NCI-H2107 (cell line): ENCODE measurements around the gene TBL2.
A peak's percentile ranks its signal among the peaks of the same experiment; 100 is the strongest.
"Not testable (repeated sequence)": the region's sequence is repeated elsewhere in the genome, so short reads cannot be mapped to it uniquely, and the experiment has no call there.

Source experiments
- DNase-seq: peaks from one replicate; lab custom pipeline; 2025; lab: John Stamatoyannopoulos, UW

The TBL2 gene, protein sequence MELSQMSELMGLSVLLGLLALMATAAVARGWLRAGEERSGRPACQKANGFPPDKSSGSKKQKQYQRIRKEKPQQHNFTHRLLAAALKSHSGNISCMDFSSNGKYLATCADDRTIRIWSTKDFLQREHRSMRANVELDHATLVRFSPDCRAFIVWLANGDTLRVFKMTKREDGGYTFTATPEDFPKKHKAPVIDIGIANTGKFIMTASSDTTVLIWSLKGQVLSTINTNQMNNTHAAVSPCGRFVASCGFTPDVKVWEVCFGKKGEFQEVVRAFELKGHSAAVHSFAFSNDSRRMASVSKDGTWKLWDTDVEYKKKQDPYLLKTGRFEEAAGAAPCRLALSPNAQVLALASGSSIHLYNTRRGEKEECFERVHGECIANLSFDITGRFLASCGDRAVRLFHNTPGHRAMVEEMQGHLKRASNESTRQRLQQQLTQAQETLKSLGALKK

DNA sequence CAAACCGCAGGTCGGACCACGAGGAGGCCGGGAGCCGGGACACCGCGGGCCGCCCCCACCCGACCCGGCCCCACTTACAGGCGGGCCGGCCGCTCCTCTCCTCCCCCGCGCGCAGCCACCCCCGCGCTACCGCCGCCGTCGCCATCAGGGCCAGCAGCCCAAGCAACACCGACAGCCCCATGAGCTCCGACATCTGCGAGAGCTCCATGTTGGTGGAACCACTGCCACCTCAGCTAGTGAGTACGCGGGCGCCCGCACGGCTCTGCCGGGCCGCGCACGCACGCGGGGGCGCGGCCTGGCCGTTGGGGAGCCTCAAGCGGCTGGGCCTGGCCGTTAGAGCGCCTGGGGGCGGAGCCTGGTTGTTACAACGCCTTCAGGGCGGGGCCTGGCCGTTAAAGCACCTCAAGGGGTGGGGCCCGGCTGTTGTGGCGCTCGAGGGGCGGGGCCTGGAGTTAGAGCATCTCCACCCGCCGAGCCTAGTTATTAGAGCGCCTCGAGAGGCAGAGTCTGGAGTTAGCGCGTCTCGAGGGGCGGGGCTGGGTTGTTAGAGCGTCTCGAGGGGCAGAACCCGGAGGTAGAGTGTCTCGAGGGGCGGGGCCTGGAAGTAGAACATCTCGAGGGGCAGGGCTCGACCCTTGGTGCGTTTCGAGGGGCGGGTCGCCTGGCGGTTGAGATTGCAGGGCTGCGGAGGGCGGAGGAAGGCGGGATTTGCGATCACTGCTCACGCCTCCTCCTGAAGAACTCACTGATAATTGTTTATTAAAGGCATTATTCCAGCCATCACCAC, at the start of gene TBL2:
TBL2 (minus strand) TSS at position 238 of the 787 bp plus-strand sequence; CDS start at position 208, 30 bp downstream.
- DNase-seq: peak; percentile 99

DNA sequence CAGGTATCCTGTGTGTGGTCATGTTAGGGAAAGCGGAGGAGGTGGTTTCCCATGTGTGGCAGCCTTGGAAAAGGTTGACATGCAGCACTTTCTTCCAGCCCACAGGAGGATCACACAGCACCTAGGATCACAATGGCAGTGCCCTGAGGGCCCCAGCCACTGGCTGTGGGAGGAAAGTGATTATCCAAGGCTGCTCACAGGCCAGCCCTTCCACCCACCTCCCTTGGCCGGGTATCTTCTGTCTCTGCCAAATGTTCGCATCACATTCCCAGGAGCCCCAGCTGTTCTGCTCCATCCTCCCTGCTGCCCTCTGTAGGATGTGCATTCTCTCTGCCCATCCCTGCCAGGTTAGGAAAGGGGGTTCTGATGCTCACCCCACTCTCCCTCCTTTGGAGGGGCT, 48.4 kb upstream of the TBL2 start:
- no peak for DNase-seq

- no peak for DNase-seq
Observed at GRCh38 chr7:73625276-73625675, 46.9 kb upstream of the TBL2 start.

GRCh38 chr7:73624669-73625001, 46.3 kb upstream of the TBL2 start:
- no peak for DNase-seq

GRCh38 chr7:73623798-73624668, 45.7 kb upstream of the TBL2 start, which contains the start of gene MLXIPL:
Gene MLXIPL, minus strand, starts transcription at chr7:73624522. Its CDS starts 30 bp downstream, at chr7:73624492.
- DNase-seq: peak; percentile 87

DNA sequence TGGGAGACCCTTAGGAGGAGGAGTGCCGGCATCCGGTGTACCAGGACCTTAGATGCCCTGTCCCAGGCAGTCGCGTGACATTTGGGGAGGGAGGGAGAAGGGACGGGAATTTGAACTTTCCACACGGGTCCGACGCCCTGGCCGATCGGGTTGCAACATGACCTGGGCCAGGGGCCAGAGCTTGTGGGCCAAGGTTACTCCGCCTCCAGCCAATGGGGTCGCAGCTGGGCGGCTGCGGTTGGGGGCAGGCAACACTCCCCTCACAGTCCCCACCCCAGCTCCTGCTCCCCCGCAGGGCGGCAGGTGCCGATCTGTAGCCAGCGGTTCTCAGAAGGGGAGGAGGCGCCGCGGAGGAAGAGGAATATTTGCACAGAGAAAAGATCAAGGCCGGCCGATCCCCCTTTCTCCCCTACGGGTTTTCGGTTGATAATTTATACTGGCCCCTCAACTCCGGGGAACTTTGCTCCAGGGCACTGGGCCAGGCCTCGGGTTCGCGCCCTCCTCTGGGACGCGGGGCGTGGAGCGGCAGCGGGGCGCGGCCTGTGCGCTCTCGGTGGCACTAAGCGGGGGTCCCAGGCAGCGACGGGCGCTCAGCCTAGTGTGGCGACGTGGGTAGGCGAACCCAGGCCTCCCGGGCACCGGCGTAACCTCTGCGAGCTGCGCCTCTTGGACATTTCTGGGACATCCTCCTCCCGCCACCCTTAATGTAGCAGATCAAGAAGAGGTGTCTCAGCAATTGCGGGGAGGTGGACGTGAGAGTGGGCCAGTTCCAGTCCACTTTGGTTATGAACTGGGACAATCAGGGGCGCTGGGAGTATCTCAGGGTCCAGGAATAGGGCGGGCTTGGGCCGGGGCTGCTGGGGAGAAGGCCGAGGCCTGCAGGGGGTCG, 44.8 kb upstream of the TBL2 start:
- no peak for DNase-seq

- DNase-seq: no peak
Observed at GRCh38 chr7:73622527-73622908, 44.1 kb upstream of the TBL2 start.

DNA sequence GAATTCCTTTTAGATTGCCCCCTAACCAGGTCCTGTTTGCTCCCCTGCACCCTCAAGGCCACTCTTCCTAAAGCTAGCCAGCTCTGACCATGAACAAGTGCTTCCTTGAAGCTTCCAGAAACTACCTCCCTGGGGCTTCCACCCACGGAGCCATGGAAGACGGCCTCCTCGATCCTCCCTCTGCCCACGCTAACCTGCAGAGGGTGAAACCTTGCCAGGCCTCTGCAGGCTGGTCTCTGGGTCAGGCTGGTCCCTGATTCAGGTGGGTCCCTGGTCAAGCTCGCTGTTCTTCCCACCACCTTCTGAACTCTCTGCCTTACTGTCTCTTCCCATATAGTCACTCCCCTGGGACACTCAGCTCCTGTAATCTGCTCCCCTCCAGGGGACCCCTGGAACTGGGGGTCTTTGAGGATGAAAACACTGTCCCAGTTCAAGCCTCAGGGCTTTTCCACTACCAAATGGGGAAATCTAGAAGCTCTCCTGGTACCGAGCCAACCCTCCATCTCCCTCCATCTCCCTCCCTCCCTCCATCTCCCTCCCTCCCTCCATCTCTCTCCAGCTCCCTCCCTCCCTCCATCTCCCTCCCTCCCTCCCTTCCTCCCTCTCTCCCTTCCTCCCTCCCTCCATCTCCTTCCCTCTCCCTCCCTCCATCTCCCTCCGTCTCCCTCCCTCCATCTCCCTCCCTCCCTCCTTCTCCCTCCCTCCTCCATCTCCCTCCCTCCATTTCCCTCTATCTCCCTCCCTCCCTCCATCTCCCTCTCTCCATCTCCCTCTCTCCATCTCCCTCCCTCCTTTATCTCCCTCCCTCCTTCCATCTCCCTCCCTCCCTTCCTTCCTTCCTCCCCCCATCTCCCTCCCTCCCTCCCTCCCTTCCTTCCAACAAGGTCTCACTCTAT, 43.0 kb upstream of the TBL2 start:
- DNase-seq: no peak

DNA sequence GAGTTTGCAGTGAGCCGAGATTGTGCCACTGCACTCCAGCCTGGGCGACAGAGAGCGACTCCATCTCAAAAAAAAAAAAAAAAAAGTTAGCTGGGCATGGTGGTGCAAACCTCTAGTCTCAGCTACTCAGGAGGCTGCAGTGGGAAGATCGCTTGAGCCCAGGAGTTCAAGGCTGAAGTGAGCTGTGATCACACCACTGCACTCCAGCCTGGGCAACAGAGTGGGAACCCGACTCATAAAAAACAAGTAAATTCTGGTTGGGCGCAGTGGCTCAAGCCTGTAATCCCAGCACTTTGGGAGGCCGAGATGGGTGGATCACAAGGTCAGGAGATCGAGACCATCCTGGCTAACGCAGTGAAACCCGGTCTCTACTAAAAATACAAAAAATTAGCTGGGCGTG, 41.0 kb upstream of the TBL2 start:
- not testable (repeated sequence) for DNase-seq

DNA sequence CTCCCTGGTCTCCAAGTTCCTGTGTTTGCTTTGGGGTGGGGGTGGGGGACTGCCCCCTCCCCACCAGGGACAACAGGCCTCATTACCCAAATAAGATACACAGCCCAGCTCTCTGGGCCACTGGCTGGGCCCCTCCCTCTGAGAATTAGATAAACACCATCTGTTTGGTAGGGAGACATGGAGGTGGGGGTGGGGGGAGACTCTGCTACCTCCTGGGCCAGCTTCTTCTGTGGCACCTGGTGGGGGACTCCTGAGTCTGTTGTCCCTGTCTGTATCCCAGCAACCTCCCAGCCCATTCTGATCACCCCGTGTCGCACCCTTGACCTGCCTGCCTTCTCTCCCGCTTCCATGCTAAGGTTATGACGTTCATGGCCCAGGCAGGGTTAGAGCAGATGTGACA, 40.2 kb upstream of the TBL2 start:
- no peak for DNase-seq

GRCh38 chr7:73617520-73617919, 39.1 kb upstream of the TBL2 start:
- not testable (repeated sequence) for DNase-seq

DNA sequence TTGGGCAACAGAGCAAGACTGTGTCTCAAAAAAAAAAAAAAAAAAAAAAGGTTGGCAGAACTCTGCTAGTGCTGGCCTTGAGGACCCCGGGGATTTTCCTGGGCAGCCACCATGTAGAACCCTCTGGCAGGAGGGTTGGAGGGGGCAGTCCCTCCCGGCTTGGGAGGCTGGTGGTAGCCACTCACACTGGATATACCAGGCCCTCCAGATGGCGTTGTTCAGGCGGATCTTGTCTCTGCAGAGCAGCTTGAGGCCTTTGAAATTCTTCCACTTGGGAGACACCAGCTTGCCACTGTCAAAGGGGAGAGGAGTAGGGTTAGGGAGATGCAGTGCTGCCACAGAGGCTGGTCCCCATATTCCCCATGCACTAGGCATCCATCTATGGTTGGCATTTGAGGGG, 37.5 kb upstream of the TBL2 start:
- no peak for DNase-seq

DNA sequence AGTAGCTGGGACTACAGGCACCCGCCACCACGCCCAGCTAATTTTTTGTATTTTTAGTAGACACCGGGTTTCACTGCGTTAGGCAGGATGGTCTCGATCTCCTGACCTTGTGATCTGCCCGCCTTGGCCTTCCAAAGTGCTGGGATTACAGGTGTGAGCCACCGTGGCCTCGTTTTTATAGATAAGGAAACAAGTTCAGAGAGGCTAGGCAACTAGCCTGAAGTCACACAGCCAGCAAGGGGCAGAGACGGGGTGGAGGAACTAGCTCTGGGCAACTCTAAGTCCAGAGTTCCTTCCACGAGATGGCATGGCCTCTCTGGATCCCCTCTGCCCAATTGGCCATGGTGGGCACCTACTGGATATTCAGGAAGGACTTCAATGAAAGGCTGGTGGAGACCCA, 36.6 kb upstream of the TBL2 start:
- DNase-seq: not testable (repeated sequence)

- no peak for DNase-seq
Observed at GRCh38 chr7:73613954-73614735, 35.8 kb upstream of the TBL2 start.

DNA sequence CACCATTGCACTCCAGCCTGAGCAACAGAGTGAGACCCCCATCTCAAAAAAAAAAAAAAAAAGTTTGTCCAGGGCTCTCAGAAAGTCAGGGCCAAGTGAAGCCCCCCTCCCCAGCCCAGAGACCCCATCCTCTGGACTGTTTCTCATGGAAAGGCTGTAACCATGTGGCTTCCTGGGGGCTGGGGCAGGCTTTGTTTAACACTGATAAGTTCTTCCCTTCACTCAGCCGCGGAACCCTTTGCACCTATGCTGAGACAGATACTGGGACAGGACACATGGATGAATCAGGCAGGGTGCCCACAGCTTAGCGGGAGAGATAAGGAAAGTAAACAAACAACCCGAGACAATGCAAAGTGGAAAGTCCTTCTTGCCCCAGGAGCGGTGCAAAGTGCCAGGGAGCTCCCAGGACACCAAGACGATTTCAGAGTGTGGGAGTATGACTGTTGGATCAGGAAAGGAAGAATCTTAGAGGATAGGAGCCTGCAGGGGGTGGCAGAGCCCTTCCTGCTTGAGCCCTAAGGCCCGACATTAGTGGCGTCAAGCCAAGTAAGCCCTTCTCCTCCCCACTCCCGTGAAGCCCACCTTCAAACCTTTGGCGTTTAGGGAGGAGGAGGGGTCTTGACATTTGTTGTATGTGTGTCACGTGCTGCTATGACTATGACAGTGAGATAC, 34.4 kb upstream of the TBL2 start:
- DNase-seq: no peak

DNA sequence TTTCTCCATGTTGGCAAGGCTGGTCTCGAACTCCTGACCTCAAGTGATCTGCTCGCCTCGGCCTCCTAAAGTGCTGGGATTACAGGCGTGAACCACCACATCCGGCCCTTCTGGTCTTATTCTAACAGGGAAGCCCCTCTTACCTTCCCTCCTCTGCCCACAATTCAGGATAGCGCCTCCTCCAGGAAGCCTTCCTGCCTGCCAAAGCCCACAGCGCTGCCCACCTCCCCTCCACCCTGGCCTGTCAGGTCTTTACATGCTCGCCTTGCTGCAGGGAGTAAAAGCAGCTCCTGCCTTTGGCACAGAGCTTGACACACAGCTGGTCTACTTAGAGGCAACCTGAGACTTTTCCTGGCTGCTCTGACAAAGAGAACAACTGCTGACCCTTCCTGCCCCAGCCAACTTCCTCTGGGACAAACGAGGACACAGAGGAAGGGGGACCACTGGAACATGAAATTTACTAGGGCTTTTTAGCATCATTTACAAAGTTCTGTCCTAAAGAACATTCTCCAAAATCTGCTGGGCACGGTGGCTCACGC, 32.7 kb upstream of the TBL2 start:
- DNase-seq: no peak

DNA sequence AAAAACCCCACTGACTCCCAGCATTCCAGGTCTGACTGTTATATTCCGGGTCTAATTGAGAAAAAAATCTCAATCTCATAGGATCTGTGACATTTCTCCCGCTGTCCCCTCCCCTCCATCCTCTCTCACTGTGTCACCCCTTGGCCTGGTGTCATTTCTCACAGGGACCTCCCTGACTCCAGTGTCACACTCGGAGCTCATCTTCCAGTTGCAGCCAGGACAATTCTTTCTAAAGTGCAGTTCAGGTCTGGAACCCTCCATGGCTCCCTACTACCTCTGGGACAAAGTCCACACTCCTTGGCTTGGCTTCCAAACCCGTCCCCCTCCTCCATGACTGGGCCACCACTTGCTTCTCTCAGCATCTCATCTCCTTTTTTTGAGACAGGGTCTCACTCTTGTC, 31.7 kb upstream of the TBL2 start:
- no peak for DNase-seq

DNA sequence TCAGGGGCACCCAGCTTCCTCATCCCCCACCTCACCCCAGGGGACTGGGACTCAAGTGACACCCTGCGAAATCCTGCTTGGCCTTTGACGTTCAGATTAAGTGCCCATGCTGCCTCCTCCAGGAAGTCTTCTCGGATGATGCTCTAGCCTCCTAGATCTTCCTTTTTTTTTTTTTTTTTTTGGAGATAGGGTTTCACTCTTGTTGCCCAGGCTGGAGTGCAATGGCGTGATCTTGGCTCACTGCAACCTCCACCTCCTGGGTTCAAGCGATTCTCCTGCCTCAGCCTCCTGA, 29.3 kb upstream of the TBL2 start:
- DNase-seq: not testable (repeated sequence)
